AG08395 (cell line): Measurements from ENCODE around the gene BLCAP.
"Not testable (repeated sequence)": the region's sequence is repeated elsewhere in the genome, so short reads cannot be mapped to it uniquely, and the experiment has no call there.

Experiments used
- DNase-seq: peaks from one replicate; pipeline ENCODE4 v3.0.0; 2012; ENCODE audit warnings: mixed read lengths, low spot score

Gene BLCAP

GRCh38 chr20:37513779-37514359 lies 13.8 kb downstream of the BLCAP start:
- no peak for DNase-seq

DNA sequence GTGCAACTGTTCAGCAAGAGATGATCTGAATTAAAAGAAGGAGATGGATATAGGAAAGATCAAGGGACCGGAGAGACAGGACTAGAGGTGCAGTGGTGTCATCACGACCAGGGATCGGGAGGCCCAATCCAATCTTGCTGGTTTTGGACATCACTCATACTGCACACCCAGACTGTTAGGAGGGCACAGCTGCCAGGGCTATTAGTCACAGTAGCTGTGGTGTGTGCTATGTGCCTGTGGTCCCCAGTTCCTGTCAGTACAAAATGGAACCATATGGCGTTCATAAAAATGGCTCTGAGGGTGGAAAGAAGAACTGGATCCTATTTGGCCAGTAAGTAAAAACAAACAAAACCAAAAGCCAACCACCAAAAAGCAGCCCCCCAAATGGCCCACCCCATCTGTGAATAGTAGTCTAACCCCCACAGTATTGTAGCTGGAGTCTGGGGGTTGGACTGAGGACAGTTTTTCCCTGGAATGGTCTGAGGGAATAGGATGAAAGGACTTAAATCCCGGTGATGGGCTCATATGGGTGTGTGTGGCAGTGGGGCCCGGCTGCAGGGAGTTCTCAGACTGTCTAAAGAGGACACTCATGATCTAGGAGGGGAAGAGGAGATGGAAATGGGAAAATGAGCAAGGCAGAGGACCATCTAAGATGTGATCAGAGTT lies 15.9 kb downstream of the BLCAP start:
- peak; percentile 95 for DNase-seq

- DNase-seq: no peak
These were observed 17.4 kb downstream of the BLCAP start for GRCh38 chr20:37510226-37510625.

- no peak for DNase-seq
These were observed 21.4 kb downstream of the BLCAP start for GRCh38 chr20:37506152-37506725.

GRCh38 chr20:37505263-37506151 lies 22.2 kb downstream of the BLCAP start:
- DNase-seq: no peak

DNA sequence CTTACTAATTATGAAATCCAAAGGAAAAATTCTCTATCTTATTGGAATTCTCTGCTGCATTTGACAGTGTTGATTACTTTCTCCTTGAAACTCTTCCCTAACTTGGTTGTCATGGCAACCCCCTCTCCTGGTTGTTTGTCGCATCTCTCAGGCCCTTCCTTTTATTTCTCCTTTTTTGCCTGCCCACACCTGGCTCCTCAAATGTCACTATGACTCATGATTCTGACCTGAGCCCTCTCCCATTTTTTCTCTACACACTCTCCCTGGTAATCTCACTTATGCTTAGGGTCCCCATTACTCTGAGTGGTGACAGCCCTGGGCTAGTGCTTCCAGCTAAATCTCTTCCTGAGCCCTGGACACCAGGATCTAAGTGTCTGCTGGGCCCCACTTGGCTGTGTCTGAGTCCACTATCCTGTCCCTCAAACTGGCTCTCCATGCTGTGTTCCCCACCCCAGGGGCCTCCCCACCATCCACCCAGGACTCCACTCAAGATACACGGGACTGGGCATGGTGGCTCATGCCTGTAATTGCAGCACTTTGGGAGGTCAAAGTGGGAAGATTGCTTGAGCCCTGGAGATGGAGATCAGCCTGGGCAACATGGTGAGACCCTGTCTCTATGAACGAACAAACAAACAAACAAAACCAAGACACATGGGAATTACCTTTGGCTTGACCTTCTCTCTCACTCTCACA lies 23.1 kb downstream of the BLCAP start:
- DNase-seq: no peak

- DNase-seq: no peak
These were observed 24.3 kb downstream of the BLCAP start for GRCh38 chr20:37503256-37503927.

GRCh38 chr20:37502654-37503053 lies 25.0 kb downstream of the BLCAP start:
- DNase-seq: no peak

DNA sequence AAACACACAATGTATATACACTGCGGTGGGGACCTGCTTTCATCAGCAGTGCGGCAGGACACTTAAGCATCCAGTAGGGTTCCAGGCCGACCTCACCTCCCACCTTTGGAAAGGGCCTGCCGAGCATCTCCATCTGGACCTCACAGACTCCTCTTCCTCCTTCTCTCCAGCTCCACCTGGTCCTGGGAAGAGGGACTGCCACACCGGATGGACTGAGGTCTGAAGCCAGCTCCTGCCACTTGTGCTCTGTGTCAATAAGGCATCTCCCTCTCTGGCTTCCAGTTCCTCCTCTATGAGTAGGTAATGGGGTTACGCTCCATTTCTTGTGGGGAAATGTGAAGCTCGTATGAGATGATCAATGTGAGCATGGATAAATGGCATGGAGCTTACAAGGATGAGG lies 25.7 kb downstream of the BLCAP start:
- no peak for DNase-seq

GRCh38 chr20:37500311-37500710 lies 27.4 kb downstream of the BLCAP start:
- no peak for DNase-seq

DNA sequence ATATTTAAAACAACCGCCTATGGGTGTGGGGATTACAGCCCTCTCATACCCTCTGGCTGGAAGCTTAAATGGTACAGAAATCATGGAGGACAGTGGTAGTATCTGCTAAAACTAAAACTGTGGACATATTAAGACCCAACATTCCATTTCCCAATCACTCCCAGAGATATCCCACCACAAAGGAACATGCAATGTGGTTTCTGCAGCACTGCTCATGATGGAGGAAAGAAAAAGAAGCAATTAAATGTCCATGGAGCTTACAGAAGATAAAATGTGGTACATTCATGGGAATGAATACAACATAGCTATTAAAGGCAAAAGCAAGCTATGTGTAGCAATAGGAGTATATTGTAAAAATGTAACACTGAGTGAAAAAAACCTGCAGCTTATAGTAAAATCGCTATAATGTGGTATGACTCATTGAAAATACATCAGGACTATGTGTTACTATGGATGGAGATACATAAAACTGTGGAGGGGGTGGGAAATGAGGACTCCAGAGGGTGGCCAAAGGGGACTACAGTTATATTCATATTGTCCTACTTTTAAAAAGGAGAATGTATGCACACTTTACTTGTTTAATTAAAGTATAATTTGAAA lies 29.5 kb downstream of the BLCAP start:
- no peak for DNase-seq

- no peak for DNase-seq
These were observed 32.9 kb downstream of the BLCAP start for GRCh38 chr20:37494796-37495195.

DNA sequence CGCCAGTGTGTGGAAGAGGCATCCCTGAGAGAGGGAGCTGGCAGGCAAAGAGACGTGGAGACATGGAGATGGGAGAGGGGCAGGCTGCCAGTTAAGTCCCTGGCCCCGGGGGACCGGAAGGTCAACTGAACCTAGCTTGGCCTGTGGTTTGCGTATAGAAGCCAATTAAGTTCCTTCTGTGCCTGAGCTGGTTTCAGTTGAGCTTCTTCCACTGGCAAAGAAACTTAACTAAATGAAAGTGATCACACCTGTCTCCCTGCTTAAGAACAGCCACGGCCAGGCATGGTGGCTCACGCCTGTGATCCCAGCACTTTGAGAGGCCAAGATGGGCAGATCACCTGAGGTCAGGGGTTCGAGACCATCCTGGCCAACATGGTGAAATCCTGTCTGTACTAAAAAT lies 33.4 kb downstream of the BLCAP start:
- DNase-seq: no peak

DNA sequence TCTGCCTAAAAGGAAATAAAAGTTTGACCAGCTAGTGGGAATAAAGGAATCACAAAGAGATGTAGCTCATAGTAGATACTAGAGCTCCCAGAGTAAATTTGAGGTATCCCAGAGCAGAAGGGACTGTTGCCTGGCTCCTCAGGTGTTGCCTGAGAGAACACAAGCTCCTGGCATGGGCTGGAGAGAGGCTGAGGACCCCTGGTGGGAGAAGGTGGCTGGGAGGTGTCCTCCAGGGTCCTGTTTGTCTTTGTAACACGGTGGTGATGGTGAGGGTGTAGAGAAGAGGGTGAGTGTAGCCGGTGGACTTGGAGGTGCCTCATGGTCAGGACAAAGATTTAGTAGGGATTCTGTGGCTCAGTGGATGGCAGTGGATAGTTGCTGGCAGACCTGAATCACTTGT lies 34.7 kb downstream of the BLCAP start:
- no peak for DNase-seq

DNA sequence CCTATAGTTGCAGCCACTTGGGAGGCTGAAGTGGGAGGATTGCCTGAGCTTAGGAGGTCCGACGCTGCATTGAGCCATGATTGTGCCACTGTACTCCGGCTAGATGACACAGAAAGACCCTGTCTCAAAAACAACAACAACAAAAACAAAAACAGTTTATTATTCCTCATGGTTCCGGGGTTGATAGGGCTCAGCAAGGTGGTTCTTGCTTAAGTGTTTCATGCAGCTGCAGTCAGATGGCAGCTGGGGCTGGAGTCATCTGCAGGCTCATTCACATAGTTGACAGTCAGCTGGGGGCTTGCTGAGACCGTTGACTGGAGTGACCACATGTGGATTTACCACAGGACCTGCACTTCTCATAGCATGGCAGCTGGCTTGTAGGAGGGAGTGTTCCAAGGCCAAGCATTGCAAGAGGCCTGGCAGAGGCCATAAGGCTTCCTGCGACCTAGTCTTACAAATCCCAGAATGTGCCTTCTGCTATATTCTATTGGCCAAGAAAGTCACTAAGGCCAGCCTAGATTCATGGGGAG lies 35.5 kb downstream of the BLCAP start:
- no peak for DNase-seq

DNA sequence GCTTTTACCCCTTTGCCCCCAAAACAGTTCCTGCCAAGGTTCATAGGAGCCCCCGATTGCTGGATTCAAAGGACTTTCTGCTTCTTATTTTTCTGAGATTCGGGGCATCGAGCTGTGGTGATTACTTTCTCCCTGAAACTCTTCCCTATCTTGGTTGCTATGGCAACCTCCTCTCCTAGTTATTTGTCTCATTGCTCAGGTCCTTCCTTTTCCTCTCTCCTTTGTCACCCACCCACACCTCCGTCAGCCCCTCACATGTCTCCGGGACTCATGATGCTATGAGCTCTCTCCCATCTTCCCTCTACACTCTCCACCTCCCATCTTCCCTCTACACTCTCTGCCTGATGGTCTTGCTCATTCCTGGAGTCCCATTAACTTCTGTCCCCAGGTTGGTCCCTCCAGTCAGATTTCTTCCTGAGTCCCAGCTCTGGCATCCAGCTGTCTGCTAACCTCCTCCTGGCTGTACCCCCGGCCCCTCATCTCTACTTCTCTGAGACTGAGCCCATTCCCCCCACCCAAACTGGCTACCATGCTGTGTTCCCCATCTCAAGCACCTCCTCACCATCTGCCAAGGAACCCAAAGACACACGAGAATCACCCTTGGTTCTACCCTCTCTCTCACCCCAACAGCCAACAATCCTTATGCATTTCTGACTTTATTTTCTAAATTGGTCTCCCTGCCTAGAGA lies 36.9 kb downstream of the BLCAP start:
- no peak for DNase-seq

- not testable (repeated sequence) for DNase-seq
These were observed 41.5 kb downstream of the BLCAP start for GRCh38 chr20:37486209-37486608.

- DNase-seq: no peak
These were observed 43.3 kb downstream of the BLCAP start for GRCh38 chr20:37484331-37484730.

GRCh38 chr20:37481610-37482009 lies 46.1 kb downstream of the BLCAP start:
- no peak for DNase-seq

DNA sequence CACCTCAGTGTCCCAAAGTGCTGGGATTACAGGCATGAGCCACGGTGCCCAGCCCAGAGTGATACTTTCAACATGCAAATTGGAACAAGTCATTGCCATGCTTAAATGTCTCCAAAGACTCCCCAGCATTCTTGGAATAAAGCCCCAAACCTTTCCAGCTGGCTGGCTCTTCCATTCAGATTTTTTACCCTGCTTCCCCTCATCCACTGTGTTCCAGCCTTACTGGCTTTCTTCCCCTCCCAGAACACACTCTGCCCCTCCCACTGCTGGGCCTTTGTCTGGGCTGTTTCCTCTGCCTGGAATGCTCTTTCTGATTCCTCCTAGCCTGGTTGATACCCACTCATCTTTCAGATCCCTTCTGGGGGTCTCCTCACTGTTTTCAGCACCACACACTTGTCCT lies 46.8 kb downstream of the BLCAP start:
- DNase-seq: no peak
